ENCODE results near the gene CXCR6.

Gene CXCR6

DNA sequence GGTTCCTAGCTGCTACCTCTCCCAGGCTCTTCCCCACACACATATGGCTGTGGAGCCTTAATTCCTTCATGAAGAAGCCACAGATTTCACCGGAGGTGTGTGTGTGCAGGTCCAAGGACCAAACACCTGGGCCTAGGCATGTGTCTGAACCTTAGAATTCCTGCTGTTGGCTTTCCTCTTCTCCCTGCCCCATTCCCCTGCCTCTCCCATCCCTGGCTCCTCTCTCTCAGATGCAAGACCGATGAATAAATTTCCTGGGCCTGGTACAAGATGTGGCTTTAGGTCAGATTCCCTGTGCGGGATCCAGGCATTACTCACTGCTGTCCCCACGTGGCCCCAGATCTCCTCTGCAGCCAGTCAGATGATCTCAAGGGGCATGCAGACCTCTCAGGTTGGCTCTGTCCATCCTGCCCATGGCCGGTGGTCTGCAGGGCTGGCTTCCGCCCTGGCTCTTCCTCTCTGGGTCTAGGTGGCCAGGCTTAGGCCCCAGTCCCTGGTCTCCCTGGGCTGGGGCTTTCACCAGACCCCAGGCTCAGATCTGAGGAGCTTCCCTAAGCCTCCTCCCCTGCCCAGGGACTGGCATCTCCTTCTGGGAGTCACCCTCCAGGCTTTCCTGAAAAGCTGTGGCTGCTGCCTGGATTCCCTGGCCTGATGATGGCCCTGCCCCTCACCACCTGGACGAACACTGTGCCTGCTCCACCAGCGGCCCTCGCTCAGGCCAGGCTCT, 36.4 kb upstream of the CXCR6 start:
- TF ChIP-seq FOXM1 (IDR thresholded peaks at IDR 0.05; ENCODE audit: borderline replicate concordance, low read depth) = no peak
- TF ChIP-seq RAD21 (IDR thresholded peaks at IDR 0.05; ENCODE audit: low read depth) = peak; percentile 69

- TF ChIP-seq ZBTB7A (IDR thresholded peaks at IDR 0.05; ENCODE audit: low read depth) (no peak), RAD21 (IDR thresholded peaks at IDR 0.05; ENCODE audit: low read depth) (no peak), FOXM1 (IDR thresholded peaks at IDR 0.05; ENCODE audit: borderline replicate concordance, low read depth) (no peak), NFIC (IDR thresholded peaks at IDR 0.05) (no peak), TCF12 (IDR thresholded peaks at IDR 0.05; ENCODE audit: low read depth) (no peak), EP300 (IDR thresholded peaks at IDR 0.05; ENCODE audit: borderline replicate concordance) (no peak), CREB1 (IDR thresholded peaks at IDR 0.05; ENCODE audit: low read depth) (no peak), TEAD4 (IDR thresholded peaks at IDR 0.05) (no peak), CEBPB (IDR thresholded peaks at IDR 0.05) (no peak), EGR1 (IDR thresholded peaks at IDR 0.05) (no peak)
- TF ChIP-seq, protein P1, sequence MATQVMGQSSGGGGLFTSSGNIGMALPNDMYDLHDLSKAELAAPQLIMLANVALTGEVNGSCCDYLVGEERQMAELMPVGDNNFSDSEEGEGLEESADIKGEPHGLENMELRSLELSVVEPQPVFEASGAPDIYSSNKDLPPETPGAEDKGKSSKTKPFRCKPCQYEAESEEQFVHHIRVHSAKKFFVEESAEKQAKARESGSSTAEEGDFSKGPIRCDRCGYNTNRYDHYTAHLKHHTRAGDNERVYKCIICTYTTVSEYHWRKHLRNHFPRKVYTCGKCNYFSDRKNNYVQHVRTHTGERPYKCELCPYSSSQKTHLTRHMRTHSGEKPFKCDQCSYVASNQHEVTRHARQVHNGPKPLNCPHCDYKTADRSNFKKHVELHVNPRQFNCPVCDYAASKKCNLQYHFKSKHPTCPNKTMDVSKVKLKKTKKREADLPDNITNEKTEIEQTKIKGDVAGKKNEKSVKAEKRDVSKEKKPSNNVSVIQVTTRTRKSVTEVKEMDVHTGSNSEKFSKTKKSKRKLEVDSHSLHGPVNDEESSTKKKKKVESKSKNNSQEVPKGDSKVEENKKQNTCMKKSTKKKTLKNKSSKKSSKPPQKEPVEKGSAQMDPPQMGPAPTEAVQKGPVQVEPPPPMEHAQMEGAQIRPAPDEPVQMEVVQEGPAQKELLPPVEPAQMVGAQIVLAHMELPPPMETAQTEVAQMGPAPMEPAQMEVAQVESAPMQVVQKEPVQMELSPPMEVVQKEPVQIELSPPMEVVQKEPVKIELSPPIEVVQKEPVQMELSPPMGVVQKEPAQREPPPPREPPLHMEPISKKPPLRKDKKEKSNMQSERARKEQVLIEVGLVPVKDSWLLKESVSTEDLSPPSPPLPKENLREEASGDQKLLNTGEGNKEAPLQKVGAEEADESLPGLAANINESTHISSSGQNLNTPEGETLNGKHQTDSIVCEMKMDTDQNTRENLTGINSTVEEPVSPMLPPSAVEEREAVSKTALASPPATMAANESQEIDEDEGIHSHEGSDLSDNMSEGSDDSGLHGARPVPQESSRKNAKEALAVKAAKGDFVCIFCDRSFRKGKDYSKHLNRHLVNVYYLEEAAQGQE (IDR thresholded peaks at IDR 0.05; ENCODE audit: low read depth) = no peak
- TF ChIP-seq, protein P2, sequence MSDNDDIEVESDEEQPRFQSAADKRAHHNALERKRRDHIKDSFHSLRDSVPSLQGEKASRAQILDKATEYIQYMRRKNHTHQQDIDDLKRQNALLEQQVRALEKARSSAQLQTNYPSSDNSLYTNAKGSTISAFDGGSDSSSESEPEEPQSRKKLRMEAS (IDR thresholded peaks at IDR 0.05) = no peak
Measured at GRCh38 chr3:45907769-45908705, 35.2 kb upstream of the CXCR6 start.

DNA sequence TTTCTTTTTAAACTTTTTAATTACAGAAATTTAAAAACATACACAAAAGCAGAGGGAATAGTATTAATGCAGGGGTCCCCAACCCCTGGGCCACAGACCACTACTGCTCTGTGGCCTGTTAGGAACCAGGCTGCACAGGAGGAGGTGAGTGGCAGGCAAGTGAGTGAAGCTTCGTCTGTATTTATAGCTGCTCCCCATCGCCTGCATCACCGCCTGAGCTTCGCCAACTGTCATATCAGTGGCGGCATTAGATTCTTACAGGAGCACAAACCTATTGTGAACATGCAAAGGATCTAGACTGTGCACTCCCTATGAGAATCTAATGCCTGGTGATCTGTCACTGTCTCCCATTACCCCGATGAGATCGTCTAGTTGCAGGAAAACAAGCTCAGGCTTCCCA, 34.5 kb upstream of the CXCR6 start:
- TF ChIP-seq RAD21 (IDR thresholded peaks at IDR 0.05; ENCODE audit: low read depth) (no peak), ZBTB7A (IDR thresholded peaks at IDR 0.05; ENCODE audit: low read depth) (no peak), EGR1 (IDR thresholded peaks at IDR 0.05) (no peak), TAF1 (IDR thresholded peaks at IDR 0.05; ENCODE audit: low read depth) (no peak), EP300 (IDR thresholded peaks at IDR 0.05; ENCODE audit: borderline replicate concordance) (no peak), CREB1 (IDR thresholded peaks at IDR 0.05; ENCODE audit: low read depth) (no peak), YY1 (IDR thresholded peaks at IDR 0.05; ENCODE audit: low read depth) (no peak), NFIC (IDR thresholded peaks at IDR 0.05) (no peak), CEBPB (IDR thresholded peaks at IDR 0.05) (no peak), TEAD4 (IDR thresholded peaks at IDR 0.05) (no peak), FOXM1 (IDR thresholded peaks at IDR 0.05; ENCODE audit: borderline replicate concordance, low read depth) (no peak), TCF12 (IDR thresholded peaks at IDR 0.05; ENCODE audit: low read depth) (no peak)
- TF ChIP-seq, protein P3, sequence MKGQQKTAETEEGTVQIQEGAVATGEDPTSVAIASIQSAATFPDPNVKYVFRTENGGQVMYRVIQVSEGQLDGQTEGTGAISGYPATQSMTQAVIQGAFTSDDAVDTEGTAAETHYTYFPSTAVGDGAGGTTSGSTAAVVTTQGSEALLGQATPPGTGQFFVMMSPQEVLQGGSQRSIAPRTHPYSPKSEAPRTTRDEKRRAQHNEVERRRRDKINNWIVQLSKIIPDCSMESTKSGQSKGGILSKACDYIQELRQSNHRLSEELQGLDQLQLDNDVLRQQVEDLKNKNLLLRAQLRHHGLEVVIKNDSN (IDR thresholded peaks at IDR 0.05) = no peak
- TF ChIP-seq, protein P1 (IDR thresholded peaks at IDR 0.05; ENCODE audit: low read depth) = no peak
- TF ChIP-seq, protein P2 (IDR thresholded peaks at IDR 0.05) = no peak

GRCh38 chr3:45909542-45909941, 33.7 kb upstream of the CXCR6 start:
- TF ChIP-seq ZBTB7A (IDR thresholded peaks at IDR 0.05; ENCODE audit: low read depth) = no peak
- TF ChIP-seq NFIC (IDR thresholded peaks at IDR 0.05) = no peak
- TF ChIP-seq TEAD4 (IDR thresholded peaks at IDR 0.05) = no peak
- TF ChIP-seq RAD21 (IDR thresholded peaks at IDR 0.05; ENCODE audit: low read depth) = no peak
- TF ChIP-seq, protein P2 (IDR thresholded peaks at IDR 0.05) = no peak
- no peak for TF ChIP-seq TCF12 (IDR thresholded peaks at IDR 0.05; ENCODE audit: low read depth)
- no peak for TF ChIP-seq CREB1 (IDR thresholded peaks at IDR 0.05; ENCODE audit: low read depth)
- TF ChIP-seq, protein P3 (IDR thresholded peaks at IDR 0.05) = no peak
- no peak for TF ChIP-seq FOXM1 (IDR thresholded peaks at IDR 0.05; ENCODE audit: borderline replicate concordance, low read depth)
- TF ChIP-seq EP300 (IDR thresholded peaks at IDR 0.05; ENCODE audit: borderline replicate concordance) = no peak
- no peak for TF ChIP-seq YY1 (IDR thresholded peaks at IDR 0.05; ENCODE audit: low read depth)
- no peak for TF ChIP-seq TAF1 (IDR thresholded peaks at IDR 0.05; ENCODE audit: low read depth)
- no peak for TF ChIP-seq CEBPB (IDR thresholded peaks at IDR 0.05)
- TF ChIP-seq EGR1 (IDR thresholded peaks at IDR 0.05) = no peak

- TF ChIP-seq RAD21 (IDR thresholded peaks at IDR 0.05; ENCODE audit: low read depth) = no peak
- TF ChIP-seq, protein P2 (IDR thresholded peaks at IDR 0.05) = no peak
- TF ChIP-seq TAF1 (IDR thresholded peaks at IDR 0.05; ENCODE audit: low read depth) = no peak
- no peak for TF ChIP-seq NFIC (IDR thresholded peaks at IDR 0.05)
- TF ChIP-seq ZBTB7A (IDR thresholded peaks at IDR 0.05; ENCODE audit: low read depth) = no peak
- no peak for TF ChIP-seq FOXM1 (IDR thresholded peaks at IDR 0.05; ENCODE audit: borderline replicate concordance, low read depth)
- TF ChIP-seq TCF12 (IDR thresholded peaks at IDR 0.05; ENCODE audit: low read depth) = no peak
- TF ChIP-seq, protein P1 (IDR thresholded peaks at IDR 0.05; ENCODE audit: low read depth) = no peak
Measured at GRCh38 chr3:45910892-45911291, 32.4 kb upstream of the CXCR6 start.

Measured in Ishikawa (cell line).